HepG2 (cell line): ENCODE results near the gene RPS6KB2. TPM values are rescaled to one million over a fixed set of nuclear protein-coding genes. Genes with fewer than 3 reads are reported as not detected.

Source experiments
- AGO2 ChIP-seq: fragments of 200-400 bp; formaldehyde crosslinking; optimal IDR thresholded peaks from 2 replicates; pipeline ENCODE3; 2017; ENCODE audit warnings: mild to moderate bottlenecking, low read depth, low read length, moderate library complexity
- CBX2 ChIP-seq, 2 experiments: fragments of 200-600 bp in 1 of 2; sonication (generic); formaldehyde crosslinking in 1 of 2; IDR thresholded peaks; 2 replicates each; pipeline versions ENCODE4 v1.7.0 to v1.8.1; 2018 to 2022; ENCODE audit warnings: low read depth in 2 of 2, low read length in 1 of 2, mild to moderate bottlenecking in 1 of 2, missing genetic modification reagents in 1 of 2
- CBX5 ChIP-seq: sonication (generic); formaldehyde crosslinking; IDR thresholded peaks from 2 replicates; pipeline ENCODE4 v1.4.0; 2020; ENCODE audit warnings: missing genetic modification reagents, borderline replicate concordance
- MEIS1 ChIP-seq: sonication (generic); formaldehyde crosslinking; IDR thresholded peaks from 2 replicates; pipeline ENCODE4 v1.9.0; 2021; ENCODE audit warnings: mild to moderate bottlenecking, missing genetic modification reagents, moderate library complexity, borderline replicate concordance
- MIER2 ChIP-seq: IDR thresholded peaks from 2 replicates; pipeline ENCODE4 v1.6.1; 2016; ENCODE audit warnings: missing biosample characterization, missing genetic modification reagents
- MLLT10 ChIP-seq: sonication (generic); formaldehyde crosslinking; IDR thresholded peaks from 2 replicates; pipeline ENCODE4 v1.4.0; 2020; ENCODE audit warnings: missing genetic modification reagents
- MXD4 ChIP-seq: IDR thresholded peaks from 2 replicates; pipeline ENCODE4 v1.6.1; 2016; ENCODE audit warnings: mild to moderate bottlenecking, missing biosample characterization, missing genetic modification reagents
- NFE2L2 ChIP-seq: fragments of 150-350 bp; IDR thresholded peaks from 2 replicates; pipeline ENCODE4 v1.6.1; 2014; ENCODE audit warnings: low read length
- NFYC ChIP-seq: IDR thresholded peaks from 2 replicates; pipeline ENCODE4 v1.6.1; 2016; ENCODE audit warnings: missing genetic modification reagents, missing compliant biosample characterization
- NONO ChIP-seq, 2 experiments: fragments of 450-650 bp in 1 of 2; sonication (generic) in 1 of 2; formaldehyde crosslinking in 1 of 2; IDR thresholded peaks in 1 of 2; conservative IDR thresholded peaks in 1 of 2; 2 replicates each; pipeline versions ENCODE4 v1.6.1 to v1.8.0; 2017 to 2022; ENCODE audit warnings: mild to moderate bottlenecking in 1 of 2, missing genetic modification reagents in 1 of 2, moderate library complexity in 1 of 2
- NRL ChIP-seq: sonication (generic); formaldehyde crosslinking; IDR thresholded peaks from 2 replicates; pipeline ENCODE4 v1.5.0; 2020; ENCODE audit warnings: missing genetic modification reagents, mild to moderate bottlenecking, moderate library complexity, borderline replicate concordance
- PAX8 ChIP-seq: sonication (generic); formaldehyde crosslinking; IDR thresholded peaks from 2 replicates; pipeline ENCODE4 v1.8.0; 2022; ENCODE audit warnings: mild to moderate bottlenecking, missing genetic modification reagents, borderline replicate concordance
- RXRA ChIP-seq: sonication (generic); formaldehyde crosslinking; IDR thresholded peaks from 2 replicates; pipeline ENCODE4 v1.5.1; 2020; ENCODE audit warnings: missing genetic modification reagents
- SKI ChIP-seq: fragments of 450-650 bp; IDR thresholded peaks from one replicate; pipeline ENCODE4 v1.6.1; 2018; ENCODE audit warnings: mild to moderate bottlenecking; ENCODE audit not compliant: partially characterized antibody
- SOX13 ChIP-seq, 3 experiments: fragments of 450-650 bp in 1 of 3; sonication (generic) in 1 of 3; formaldehyde crosslinking in 1 of 3; IDR thresholded peaks in 2 of 3; conservative IDR thresholded peaks in 1 of 3; 2 replicates each; pipeline versions ENCODE4 v1.5.0 to v1.6.1; 2016 to 2020; ENCODE audit warnings: antibody characterized with exemption in 1 of 3, mild to moderate bottlenecking in 1 of 3, missing compliant biosample characterization in 1 of 3, missing genetic modification reagents in 1 of 3, moderate library complexity in 1 of 3
- SOX5 ChIP-seq: IDR thresholded peaks from 2 replicates; pipeline ENCODE4 v1.6.1; 2016; ENCODE audit warnings: borderline replicate concordance
- ZNF546 ChIP-seq: sonication (generic); formaldehyde crosslinking; conservative IDR thresholded peaks from 2 replicates; pipeline ENCODE4 v1.8.1; 2023; ENCODE audit warnings: mild to moderate bottlenecking, missing genetic modification reagents
- ZNF776 ChIP-seq: sonication (generic); formaldehyde crosslinking; IDR thresholded peaks from 2 replicates; pipeline ENCODE4 v1.4.0; 2020; ENCODE audit warnings: mild to moderate bottlenecking, missing genetic modification reagents
- polyA plus RNA-seq, 8 experiments: library from polyadenylated mRNA; depleted of rRNA in 3 of 8; stranded (reverse) in 7 of 8; unstranded in 1 of 8; fragments of >200 nt; fragmentation: Illumina TruSeq in 4 of 8; extraction: Trizol in 4 of 8; gene quantifications; 2 replicates each; pipeline versions ENCODE4 v1.2.1 to v1.2.3, GENCODE V29; 2011 to 2016; ENCODE audit warnings: low read depth in 4 of 8, missing spikeins in 1 of 8, mixed read lengths in 1 of 8; ENCODE audit not compliant: insufficient read depth in 1 of 8
- total RNA-seq, 5 experiments: library from RNA; depleted of rRNA; stranded (reverse); fragments of >200 nt; fragmentation: Illumina TruSeq; extraction: Trizol; gene quantifications; 2 replicates each; pipeline ENCODE4 v1.2.3, GENCODE V29; 2016; ENCODE audit warnings: low read depth in 1 of 5
- TF ChIP-seq, protein P1 (sequence below): sonication (generic); formaldehyde crosslinking; IDR thresholded peaks from 2 replicates; pipeline ENCODE4 v1.4.0; 2020; ENCODE audit warnings: mild to moderate bottlenecking, missing genetic modification reagents, borderline replicate concordance
- TF ChIP-seq, protein P2 (sequence below): sonication (generic); formaldehyde crosslinking; IDR thresholded peaks from 2 replicates; pipeline ENCODE4 v1.8.0; 2022; ENCODE audit warnings: mild to moderate bottlenecking, missing genetic modification reagents; ENCODE audit not compliant: insufficient replicate concordance
- TF ChIP-seq, protein P3 (sequence below): sonication (generic); IDR thresholded peaks from 2 replicates; pipeline ENCODE4 v1.6.1; 2016; ENCODE audit warnings: low read depth, borderline replicate concordance

The RPS6KB2 gene
- total and polyA plus RNA-seq, 2 of the 13 experiments (the other 11 are each of a cell fraction or from before 2014, with no cell fraction given): 52.9 to 54.8 TPM

GRCh38 chr11:67463680-67464410 is 35.6 kb downstream of the RPS6KB2 start (continued):
- TF ChIP-seq, protein P1, sequence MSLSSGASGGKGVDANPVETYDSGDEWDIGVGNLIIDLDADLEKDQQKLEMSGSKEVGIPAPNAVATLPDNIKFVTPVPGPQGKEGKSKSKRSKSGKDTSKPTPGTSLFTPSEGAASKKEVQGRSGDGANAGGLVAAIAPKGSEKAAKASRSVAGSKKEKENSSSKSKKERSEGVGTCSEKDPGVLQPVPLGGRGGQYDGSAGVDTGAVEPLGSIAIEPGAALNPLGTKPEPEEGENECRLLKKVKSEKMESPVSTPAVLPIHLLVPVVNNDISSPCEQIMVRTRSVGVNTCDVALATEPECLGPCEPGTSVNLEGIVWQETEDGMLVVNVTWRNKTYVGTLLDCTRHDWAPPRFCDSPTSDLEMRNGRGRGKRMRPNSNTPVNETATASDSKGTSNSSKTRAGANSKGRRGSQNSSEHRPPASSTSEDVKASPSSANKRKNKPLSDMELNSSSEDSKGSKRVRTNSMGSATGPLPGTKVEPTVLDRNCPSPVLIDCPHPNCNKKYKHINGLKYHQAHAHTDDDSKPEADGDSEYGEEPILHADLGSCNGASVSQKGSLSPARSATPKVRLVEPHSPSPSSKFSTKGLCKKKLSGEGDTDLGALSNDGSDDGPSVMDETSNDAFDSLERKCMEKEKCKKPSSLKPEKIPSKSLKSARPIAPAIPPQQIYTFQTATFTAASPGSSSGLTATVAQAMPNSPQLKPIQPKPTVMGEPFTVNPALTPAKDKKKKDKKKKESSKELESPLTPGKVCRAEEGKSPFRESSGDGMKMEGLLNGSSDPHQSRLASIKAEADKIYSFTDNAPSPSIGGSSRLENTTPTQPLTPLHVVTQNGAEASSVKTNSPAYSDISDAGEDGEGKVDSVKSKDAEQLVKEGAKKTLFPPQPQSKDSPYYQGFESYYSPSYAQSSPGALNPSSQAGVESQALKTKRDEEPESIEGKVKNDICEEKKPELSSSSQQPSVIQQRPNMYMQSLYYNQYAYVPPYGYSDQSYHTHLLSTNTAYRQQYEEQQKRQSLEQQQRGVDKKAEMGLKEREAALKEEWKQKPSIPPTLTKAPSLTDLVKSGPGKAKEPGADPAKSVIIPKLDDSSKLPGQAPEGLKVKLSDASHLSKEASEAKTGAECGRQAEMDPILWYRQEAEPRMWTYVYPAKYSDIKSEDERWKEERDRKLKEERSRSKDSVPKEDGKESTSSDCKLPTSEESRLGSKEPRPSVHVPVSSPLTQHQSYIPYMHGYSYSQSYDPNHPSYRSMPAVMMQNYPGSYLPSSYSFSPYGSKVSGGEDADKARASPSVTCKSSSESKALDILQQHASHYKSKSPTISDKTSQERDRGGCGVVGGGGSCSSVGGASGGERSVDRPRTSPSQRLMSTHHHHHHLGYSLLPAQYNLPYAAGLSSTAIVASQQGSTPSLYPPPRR (CRISPR knock-in tag): peak; percentile 27; the same call in 1 of the 2 replicates
- TF ChIP-seq, protein P2, sequence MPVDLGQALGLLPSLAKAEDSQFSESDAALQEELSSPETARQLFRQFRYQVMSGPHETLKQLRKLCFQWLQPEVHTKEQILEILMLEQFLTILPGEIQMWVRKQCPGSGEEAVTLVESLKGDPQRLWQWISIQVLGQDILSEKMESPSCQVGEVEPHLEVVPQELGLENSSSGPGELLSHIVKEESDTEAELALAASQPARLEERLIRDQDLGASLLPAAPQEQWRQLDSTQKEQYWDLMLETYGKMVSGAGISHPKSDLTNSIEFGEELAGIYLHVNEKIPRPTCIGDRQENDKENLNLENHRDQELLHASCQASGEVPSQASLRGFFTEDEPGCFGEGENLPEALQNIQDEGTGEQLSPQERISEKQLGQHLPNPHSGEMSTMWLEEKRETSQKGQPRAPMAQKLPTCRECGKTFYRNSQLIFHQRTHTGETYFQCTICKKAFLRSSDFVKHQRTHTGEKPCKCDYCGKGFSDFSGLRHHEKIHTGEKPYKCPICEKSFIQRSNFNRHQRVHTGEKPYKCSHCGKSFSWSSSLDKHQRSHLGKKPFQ (CRISPR knock-in tag): peak; percentile 39
- TF ChIP-seq SKI (peak; percentile 82), MLLT10 (CRISPR knock-in tag) (no peak), CBX2 (IDR thresholded peaks at IDR 0.05; ENCODE audit: low read depth, low read length) (no peak), CBX2 (CRISPR knock-in tag; IDR thresholded peaks at IDR 0.05; ENCODE audit: low read depth) (no peak), MXD4 (peak; percentile 34; the same call in 1 of the 2 replicates), SOX13 (IDR thresholded peaks at IDR 0.05) (no peak), SOX13 (CRISPR knock-in tag; conservative IDR thresholded peaks at IDR 0.05 in 1 of 2, IDR thresholded peaks at IDR 0.05 in 1 of 2) (0 out of 4 replicates have a peak, but pooled peaks of 1 of the 2 experiments have one; percentile 19), MEIS1 (CRISPR knock-in tag) (no peak), AGO2 (peak; percentile 91), PAX8 (no peak), ZNF776 (CRISPR knock-in tag) (0 out of 2 replicates have a peak, but pooled peaks have one; percentile 8), NONO (IDR thresholded peaks at IDR 0.05) (no peak), NONO (CRISPR knock-in tag; conservative IDR thresholded peaks at IDR 0.05) (no peak), NFE2L2 (no peak), RXRA (CRISPR knock-in tag) (peak; percentile 60), MIER2 (CRISPR knock-in tag) (0 out of 2 replicates have a peak, but pooled peaks have one; percentile 36), SOX5 (CRISPR knock-in tag) (peak; percentile 42; the same call in 1 of the 2 replicates), NFYC (CRISPR knock-in tag) (no peak), ZNF546 (CRISPR knock-in tag) (no peak), NRL (CRISPR knock-in tag) (peak; percentile 66; the same call in 1 of the 2 replicates), CBX5 (CRISPR knock-in tag) (0 out of 2 replicates have a peak, but pooled peaks have one; percentile 18)
- TF ChIP-seq, protein P3, sequence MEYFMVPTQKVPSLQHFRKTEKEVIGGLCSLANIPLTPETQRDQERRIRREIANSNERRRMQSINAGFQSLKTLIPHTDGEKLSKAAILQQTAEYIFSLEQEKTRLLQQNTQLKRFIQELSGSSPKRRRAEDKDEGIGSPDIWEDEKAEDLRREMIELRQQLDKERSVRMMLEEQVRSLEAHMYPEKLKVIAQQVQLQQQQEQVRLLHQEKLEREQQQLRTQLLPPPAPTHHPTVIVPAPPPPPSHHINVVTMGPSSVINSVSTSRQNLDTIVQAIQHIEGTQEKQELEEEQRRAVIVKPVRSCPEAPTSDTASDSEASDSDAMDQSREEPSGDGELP: peak; percentile 39; the same call in 1 of the 2 replicates
